ENCODE data around the gene HSD17B7. TPM values are rescaled to one million over a fixed set of nuclear protein-coding genes. Genes with fewer than 3 reads are reported as not detected.

Gene HSD17B7
- polyA plus RNA-seq, 1 donor from 2014 or later, result 26.6 TPM

GRCh38 chr1:162835157-162835899 lies 44.8 kb downstream of the HSD17B7 start:
- Mint-ChIP-seq H3K27me3 (peaks cover 10% of the 10 kb centered on the region), H3K4me3 (no peak overlapping the region), H3K9me3 (peaks cover 8 to 22% (median 16%) of the 10 kb centered on the region in 3 donors), H3K36me3 (no peaks in the 10 kb centered on the region), H3K27ac (no peak overlapping the region), H3K4me1 (peaks cover 0 to 3% (median 0%) of the 10 kb centered on the region in 3 donors)

- H3K9me3 Mint-ChIP-seq, result peaks cover 8 to 25% (median 21%) of the 10 kb centered on the region in 3 donors
- peaks cover 2% of the 10 kb centered on the region for H3K36me3 Mint-ChIP-seq
- H3K4me1 Mint-ChIP-seq, result peaks cover 0 to 3% (median 0%) of the 10 kb centered on the region in 3 donors
- peaks cover 7% of the 10 kb centered on the region for H3K27me3 Mint-ChIP-seq
- no peak overlapping the region for H3K4me3 Mint-ChIP-seq
- no peak overlapping the region for H3K27ac Mint-ChIP-seq
These were observed 48.4 kb downstream of the HSD17B7 start for GRCh38 chr1:162838863-162839262.

GRCh38 chr1:162840250-162840839 lies 49.8 kb downstream of the HSD17B7 start:
- Mint-ChIP-seq H3K27me3 (peaks cover 4% of the 10 kb centered on the region), H3K27ac (no peak overlapping the region), H3K4me3 (no peak overlapping the region), H3K9me3 (peaks cover 8 to 22% (median 21%) of the 10 kb centered on the region in 3 donors), H3K36me3 (peaks cover 2% of the 10 kb centered on the region), H3K4me1 (no peaks in the 10 kb centered on the region)

DNA sequence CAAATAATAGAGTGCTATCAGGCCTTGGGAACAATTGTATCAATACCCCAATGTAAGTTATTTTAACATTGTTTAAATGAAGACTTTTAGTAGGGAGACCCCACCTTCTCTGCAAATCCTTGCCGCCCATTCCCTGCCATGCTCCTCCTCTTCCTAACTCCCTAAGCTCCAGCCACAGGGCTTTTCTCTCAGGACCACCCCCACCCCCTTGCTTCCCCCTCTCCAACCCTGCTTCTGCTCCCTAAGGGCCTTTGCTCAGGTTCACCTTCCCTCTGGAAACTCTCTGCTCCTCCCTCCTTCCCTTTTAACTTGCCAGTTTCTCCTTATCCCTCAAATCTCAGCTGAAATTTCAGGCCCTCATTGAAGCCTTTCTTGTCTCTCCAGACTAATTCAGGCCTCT lies 53.7 kb downstream of the HSD17B7 start:
- H3K27me3 Mint-ChIP-seq, result peaks cover 7% of the 10 kb centered on the region
- H3K27ac Mint-ChIP-seq, result no peak overlapping the region
- H3K4me3 Mint-ChIP-seq, result no peak overlapping the region
- no peaks in the 10 kb centered on the region for H3K4me1 Mint-ChIP-seq
- peaks cover 2% of the 10 kb centered on the region for H3K36me3 Mint-ChIP-seq
- H3K9me3 Mint-ChIP-seq, result peaks cover 0 to 9% (median 7%) of the 10 kb centered on the region in 3 donors

- peaks cover 8% of the 10 kb centered on the region for H3K27me3 Mint-ChIP-seq
- H3K9me3 Mint-ChIP-seq, result peaks cover 0 to 3% (median 0%) of the 10 kb centered on the region in 3 donors
- H3K36me3 Mint-ChIP-seq, result peaks cover 2% of the 10 kb centered on the region
- no peaks in the 10 kb centered on the region for H3K4me1 Mint-ChIP-seq
- H3K27ac Mint-ChIP-seq, result no peak overlapping the region
- H3K4me3 Mint-ChIP-seq, result no peak overlapping the region
These were observed 56.0 kb downstream of the HSD17B7 start for GRCh38 chr1:162846256-162847212.

GRCh38 chr1:162847839-162848453 lies 57.4 kb downstream of the HSD17B7 start:
- no peak overlapping the region for H3K4me3 Mint-ChIP-seq
- no peaks in the 10 kb centered on the region for H3K9me3 Mint-ChIP-seq
- H3K27me3 Mint-ChIP-seq, result peaks cover 6% of the 10 kb centered on the region
- H3K36me3 Mint-ChIP-seq, result no peaks in the 10 kb centered on the region
- no peaks in the 10 kb centered on the region for H3K4me1 Mint-ChIP-seq
- H3K27ac Mint-ChIP-seq, result no peak overlapping the region

DNA sequence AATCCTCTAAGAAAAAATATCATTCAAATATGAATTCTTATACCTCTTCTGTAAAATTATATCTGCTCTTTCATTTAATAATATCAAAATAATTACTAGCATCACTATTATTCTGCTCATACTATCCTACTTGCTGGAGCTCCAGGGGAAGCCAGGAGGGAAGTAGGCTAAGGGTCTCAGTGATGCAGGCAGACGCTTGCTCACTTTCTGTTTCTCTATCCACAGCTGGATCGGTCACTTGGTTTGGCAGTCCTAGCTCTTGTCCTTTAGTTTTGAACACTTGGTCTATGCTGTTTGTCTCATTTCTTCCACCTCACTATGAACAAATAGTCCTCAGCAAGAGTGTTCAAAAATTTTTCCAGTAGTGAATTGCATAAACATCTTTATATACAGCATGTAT lies 59.2 kb downstream of the HSD17B7 start:
- no peaks in the 10 kb centered on the region for H3K36me3 Mint-ChIP-seq
- H3K4me1 Mint-ChIP-seq, result no peaks in the 10 kb centered on the region
- no peaks in the 10 kb centered on the region for H3K9me3 Mint-ChIP-seq
- H3K27ac Mint-ChIP-seq, result no peak overlapping the region
- no peak overlapping the region for H3K4me3 Mint-ChIP-seq
- peaks cover 6% of the 10 kb centered on the region for H3K27me3 Mint-ChIP-seq

GRCh38 chr1:162851341-162851740 lies 60.8 kb downstream of the HSD17B7 start:
- no peaks in the 10 kb centered on the region for H3K4me1 Mint-ChIP-seq
- H3K27me3 Mint-ChIP-seq, result peaks cover 6% of the 10 kb centered on the region
- H3K27ac Mint-ChIP-seq, result no peak overlapping the region
- no peaks in the 10 kb centered on the region for H3K36me3 Mint-ChIP-seq
- H3K4me3 Mint-ChIP-seq, result no peak overlapping the region
- H3K9me3 Mint-ChIP-seq, result no peaks in the 10 kb centered on the region

- no peak overlapping the region for H3K4me3 Mint-ChIP-seq
These were observed 63.9 kb downstream of the HSD17B7 start for GRCh38 chr1:162854245-162854882.

GRCh38 chr1:162855461-162856150 lies 65.1 kb downstream of the HSD17B7 start:
- H3K4me1 Mint-ChIP-seq, result no peaks in the 10 kb centered on the region

More at GRCh38 chr1:162854245-162854882, 63.9 kb downstream of the HSD17B7 start:
- Mint-ChIP-seq H3K27ac (no peak overlapping the region), H3K27me3 (peaks cover 3% of the 10 kb centered on the region), H3K36me3 (no peaks in the 10 kb centered on the region), H3K4me1 (no peaks in the 10 kb centered on the region), H3K9me3 (no peaks in the 10 kb centered on the region)

GRCh38 chr1:162856260-162856659 lies 65.8 kb downstream of the HSD17B7 start:
- Mint-ChIP-seq H3K4me1 (no peaks in the 10 kb centered on the region), H3K36me3 (no peaks in the 10 kb centered on the region), H3K27me3 (peaks cover 2% of the 10 kb centered on the region), H3K27ac (no peak overlapping the region), H3K4me3 (no peak overlapping the region), H3K9me3 (no peaks in the 10 kb centered on the region)

More at GRCh38 chr1:162855461-162856150, 65.1 kb downstream of the HSD17B7 start:
- Mint-ChIP-seq H3K36me3 (no peaks in the 10 kb centered on the region), H3K27me3 (peaks cover 2% of the 10 kb centered on the region), H3K27ac (no peak overlapping the region), H3K9me3 (no peaks in the 10 kb centered on the region), H3K4me3 (no peak overlapping the region)

DNA sequence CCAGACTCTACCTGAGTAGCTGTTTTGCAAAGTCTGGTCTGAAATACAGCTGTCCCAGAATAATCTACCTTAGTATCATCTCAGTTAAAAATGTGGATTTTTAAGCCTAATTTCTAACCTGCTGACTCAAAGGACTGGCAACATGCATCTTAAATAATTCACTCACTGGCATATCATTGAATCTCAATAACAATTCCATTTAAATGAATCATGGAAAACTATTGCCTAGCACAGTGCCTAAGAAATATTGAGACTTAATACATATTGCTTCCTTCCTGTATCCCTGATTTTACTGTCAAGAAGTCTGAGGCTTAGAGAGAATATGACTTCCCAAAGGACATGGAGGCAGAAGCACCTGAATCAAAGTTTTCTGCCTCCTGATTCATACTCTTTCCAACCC lies 67.3 kb downstream of the HSD17B7 start:
- peaks cover 1% of the 10 kb centered on the region for H3K36me3 Mint-ChIP-seq
- H3K4me1 Mint-ChIP-seq, result no peaks in the 10 kb centered on the region
- no peaks in the 10 kb centered on the region for H3K9me3 Mint-ChIP-seq
- H3K27me3 Mint-ChIP-seq, result peaks cover 9% of the 10 kb centered on the region
- no peak overlapping the region for H3K4me3 Mint-ChIP-seq
- no peak overlapping the region for H3K27ac Mint-ChIP-seq

GRCh38 chr1:162859191-162859590 lies 68.7 kb downstream of the HSD17B7 start:
- H3K4me3 Mint-ChIP-seq, result no peak overlapping the region
- no peaks in the 10 kb centered on the region for H3K4me1 Mint-ChIP-seq
- peaks cover 9% of the 10 kb centered on the region for H3K27me3 Mint-ChIP-seq
- H3K36me3 Mint-ChIP-seq, result peaks cover 1% of the 10 kb centered on the region
- peaks cover 0 to 3% (median 0%) of the 10 kb centered on the region in 3 donors for H3K9me3 Mint-ChIP-seq
- no peak overlapping the region for H3K27ac Mint-ChIP-seq

- Mint-ChIP-seq H3K9me3 (peaks cover 0 to 3% (median 0%) of the 10 kb centered on the region in 3 donors), H3K27me3 (peaks cover 9% of the 10 kb centered on the region), H3K27ac (no peak within 1 kb of the TSS), H3K4me1 (no peaks in the 10 kb centered on the region), H3K4me3 (no peak within 1 kb of the TSS), H3K36me3 (peaks cover 1% of the 10 kb centered on the region)
These were observed 70.6 kb downstream of the HSD17B7 start, which contains the start of gene CCDC190 for GRCh38 chr1:162861101-162861500. Gene CCDC190, minus strand, starts transcription at chr1:162861175. Its CDS starts 1,529 bp downstream, at chr1:162859646.

All from IgD-negative memory B cell (primary cell).